K562 (cell line): ENCODE data around the gene TFF3. TPM values are rescaled to one million over a fixed set of nuclear protein-coding genes. Genes with fewer than 3 reads are reported as not detected.

Experiments used
- BCOR ChIP-seq: fragments of 450-650 bp; IDR thresholded peaks from 2 replicates; pipeline ENCODE4 v1.6.1; 2016
- CCAR2 ChIP-seq: fragments of 200-400 bp; formaldehyde crosslinking; IDR thresholded peaks from 2 replicates; pipeline ENCODE4 v1.6.1; 2017; ENCODE audit warnings: mild to moderate bottlenecking, low read depth, low read length
- CREM ChIP-seq: IDR thresholded peaks from 2 replicates; pipeline ENCODE4 v1.6.1; 2014; ENCODE audit warnings: antibody characterized with exemption, low read depth
- DNMT1 ChIP-seq: fragments of 450-650 bp; IDR thresholded peaks from 2 replicates; pipeline ENCODE4 v1.6.1; 2016; ENCODE audit warnings: antibody characterized with exemption, mild to moderate bottlenecking
- ETV5 ChIP-seq: sonication (generic); formaldehyde crosslinking; IDR thresholded peaks from 2 replicates; pipeline ENCODE4 v1.4.0; 2020; ENCODE audit warnings: low read depth, mild to moderate bottlenecking, missing genetic modification reagents
- FOXJ2 ChIP-seq: fragments of 200-800 bp; sonication (Bioruptor generic); IDR thresholded peaks from 2 replicates; pipeline ENCODE4 v1.6.1; 2016; ENCODE audit warnings: missing genetic modification characterization, missing compliant biosample characterization
- HDAC1 ChIP-seq, 2 experiments: fragments of 450-650 bp; IDR thresholded peaks; 2 replicates each; pipeline ENCODE4 v1.6.1; 2016 to 2017; ENCODE audit warnings: inconsistent platforms in 1 of 2, mild to moderate bottlenecking in 1 of 2, moderate library complexity in 1 of 2
- HNRNPK ChIP-seq: fragments of 200-400 bp; formaldehyde crosslinking; IDR thresholded peaks from one replicate; pipeline ENCODE4 v1.6.1; 2018; ENCODE audit warnings: mild to moderate bottlenecking, low read depth, low read length; ENCODE audit not compliant: poor library complexity, severe bottlenecking
- ILK ChIP-seq: fragments of 450-650 bp; IDR thresholded peaks from 2 replicates; pipeline ENCODE4 v1.6.1; 2016; ENCODE audit warnings: missing genetic modification characterization, low read depth, mild to moderate bottlenecking, missing compliant biosample characterization, moderate library complexity, borderline replicate concordance
- NCOA1 ChIP-seq: fragments of 450-650 bp; IDR thresholded peaks from 2 replicates; pipeline ENCODE4 v1.6.1; 2016; ENCODE audit warnings: low read depth
- NCOA4 ChIP-seq: fragments of 450-650 bp; IDR thresholded peaks from 2 replicates; pipeline ENCODE4 v1.6.1; 2018; ENCODE audit warnings: mild to moderate bottlenecking; ENCODE audit not compliant: partially characterized antibody
- NONO ChIP-seq, 2 experiments: fragments of 200-400 bp in 1 of 2; fragments of 450-650 bp in 1 of 2; formaldehyde crosslinking in 1 of 2; IDR thresholded peaks; 2 replicates each; pipeline ENCODE4 v1.6.1; 2017; ENCODE audit warnings: low read depth in 2 of 2, mild to moderate bottlenecking in 2 of 2, moderate library complexity in 2 of 2, low read length in 1 of 2
- PTBP1 ChIP-seq: fragments of 200-400 bp; formaldehyde crosslinking; IDR thresholded peaks from 2 replicates; pipeline ENCODE4 v1.6.1; 2017; ENCODE audit warnings: low read depth, low read length
- RAD21 ChIP-seq, 2 experiments: fragments of 250-450 bp in 1 of 2; fragments of 450-650 bp in 1 of 2; sonication (Bioruptor Pico) in 1 of 2; formaldehyde crosslinking in 1 of 2; IDR thresholded peaks in 1 of 2; conservative IDR thresholded peaks in 1 of 2; 2 replicates each; pipeline versions ENCODE4 v1.4.0 to v1.8.0; 2020 to 2022; ENCODE audit warnings: mild to moderate bottlenecking in 2 of 2, moderate library complexity in 1 of 2
- RBM17 ChIP-seq: fragments of 200-400 bp; formaldehyde crosslinking; IDR thresholded peaks from 2 replicates; pipeline ENCODE4 v1.6.1; 2017; ENCODE audit warnings: low read depth, mild to moderate bottlenecking, low read length, borderline replicate concordance
- TGIF2 ChIP-seq: sonication (generic); formaldehyde crosslinking; IDR thresholded peaks from 2 replicates; pipeline ENCODE4 v1.8.1; 2022; ENCODE audit warnings: mild to moderate bottlenecking, missing genetic modification reagents, moderate library complexity
- THAP7 ChIP-seq: fragments of 250-450 bp; sonication (Bioruptor Pico); IDR thresholded peaks from 2 replicates; pipeline ENCODE4 v1.5.0; 2021
- ZBTB17 ChIP-seq: fragments of 450-650 bp; formaldehyde crosslinking; IDR thresholded peaks from 2 replicates; pipeline ENCODE4 v1.4.0; 2020; ENCODE audit warnings: mild to moderate bottlenecking
- ZFP36 ChIP-seq: fragments of 150-350 bp; IDR thresholded peaks from 2 replicates; pipeline ENCODE4 v1.6.1; 2018; ENCODE audit warnings: low read length, low read depth; ENCODE audit not compliant: partially characterized antibody
- ZNF217 ChIP-seq: sonication (generic); formaldehyde crosslinking; IDR thresholded peaks from 2 replicates; pipeline ENCODE4 v1.8.0; 2022; ENCODE audit warnings: mild to moderate bottlenecking, missing genetic modification reagents
- ZNF431 ChIP-seq: sonication (generic); formaldehyde crosslinking; IDR thresholded peaks from 2 replicates; pipeline ENCODE4 v1.8.0; 2022; ENCODE audit warnings: mild to moderate bottlenecking, missing genetic modification reagents
- polyA plus RNA-seq, 8 experiments: library from polyadenylated mRNA; depleted of rRNA in 4 of 8; stranded (reverse) in 5 of 8; unstranded in 3 of 8; fragments of >200 nt; fragmentation: Nextera tagmentation in 2 of 8; fragmentation: Illumina TruSeq in 1 of 8; extraction: Ambion mirVana in 2 of 8; extraction: Trizol in 1 of 8; gene quantifications; 2 replicates each; pipeline versions ENCODE4 v1.2.1 to v1.2.3, GENCODE V29; 2011 to 2014; ENCODE audit warnings: inconsistent platforms in 1 of 8, missing spikeins in 1 of 8
- total RNA-seq, 7 experiments: library from RNA; depleted of rRNA in 6 of 7; stranded (reverse); fragments of >200 nt in 6 of 7; fragmentation: Illumina TruSeq in 2 of 7; extraction: Trizol in 2 of 7; gene quantifications; 2 replicates each; pipeline versions ENCODE4 v1.2.1 to v1.2.3, GENCODE V29; 2011 to 2021; ENCODE audit warnings: low replicate concordance in 1 of 7
- TF ChIP-seq, protein P1 (sequence below): sonication (generic); formaldehyde crosslinking; IDR thresholded peaks from 2 replicates; pipeline ENCODE4 v1.8.0; 2022; ENCODE audit warnings: missing genetic modification reagents, mild to moderate bottlenecking, borderline replicate concordance
- TF ChIP-seq, protein P2 (sequence below): fragments of 250-450 bp; sonication (Bioruptor Pico); IDR thresholded peaks from 2 replicates; pipeline ENCODE4 v1.5.0; 2021
- TF ChIP-seq, protein P3 (sequence below): IDR thresholded peaks from 2 replicates; pipeline ENCODE4 v1.6.1; 2011; ENCODE audit warnings: borderline replicate concordance, low read depth, mild to moderate bottlenecking, moderate library complexity, low read length; ENCODE audit not compliant: insufficient read depth, poor library complexity, severe bottlenecking

TFF3 gene
- total and polyA plus RNA-seq, 9 of the 15 experiments (the other 6 are each of a cell fraction or from before 2014, with no cell fraction given) = 0.78 TPM; not detected in 8

- TF ChIP-seq, protein P1, sequence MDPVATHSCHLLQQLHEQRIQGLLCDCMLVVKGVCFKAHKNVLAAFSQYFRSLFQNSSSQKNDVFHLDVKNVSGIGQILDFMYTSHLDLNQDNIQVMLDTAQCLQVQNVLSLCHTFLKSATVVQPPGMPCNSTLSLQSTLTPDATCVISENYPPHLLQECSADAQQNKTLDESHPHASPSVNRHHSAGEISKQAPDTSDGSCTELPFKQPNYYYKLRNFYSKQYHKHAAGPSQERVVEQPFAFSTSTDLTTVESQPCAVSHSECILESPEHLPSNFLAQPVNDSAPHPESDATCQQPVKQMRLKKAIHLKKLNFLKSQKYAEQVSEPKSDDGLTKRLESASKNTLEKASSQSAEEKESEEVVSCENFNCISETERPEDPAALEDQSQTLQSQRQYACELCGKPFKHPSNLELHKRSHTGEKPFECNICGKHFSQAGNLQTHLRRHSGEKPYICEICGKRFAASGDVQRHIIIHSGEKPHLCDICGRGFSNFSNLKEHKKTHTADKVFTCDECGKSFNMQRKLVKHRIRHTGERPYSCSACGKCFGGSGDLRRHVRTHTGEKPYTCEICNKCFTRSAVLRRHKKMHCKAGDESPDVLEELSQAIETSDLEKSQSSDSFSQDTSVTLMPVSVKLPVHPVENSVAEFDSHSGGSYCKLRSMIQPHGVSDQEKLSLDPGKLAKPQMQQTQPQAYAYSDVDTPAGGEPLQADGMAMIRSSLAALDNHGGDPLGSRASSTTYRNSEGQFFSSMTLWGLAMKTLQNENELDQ = no peak
- TF ChIP-seq ZFP36 (no peak), NCOA4 (no peak), DNMT1 (no peak), RAD21 (CRISPR knock-in tag; conservative IDR thresholded peaks at IDR 0.05 in 1 of 2, IDR thresholded peaks at IDR 0.05 in 1 of 2) (peak in 1 of 2 experiments; percentile 56; a peak in 2 of 4 replicates), THAP7 (no peak), FOXJ2 (tag) (no peak), BCOR (peak; percentile 74), CREM (no peak), NCOA1 (no peak), ETV5 (CRISPR knock-in tag) (no peak), ZNF431 (CRISPR knock-in tag) (no peak), RBM17 (no peak), ZNF217 (CRISPR knock-in tag) (no peak), HNRNPK (no peak), HDAC1 (IDR thresholded peaks at IDR 0.05) (no peak), PTBP1 (peak; percentile 95), ZBTB17 (CRISPR knock-in tag) (no peak), CCAR2 (no peak), ILK (tag) (no peak), TGIF2 (CRISPR knock-in tag) (no peak), NONO (IDR thresholded peaks at IDR 0.05; ENCODE audit: low read depth in 2 of 2, low read length in 1 of 2) (no peak)
- TF ChIP-seq, protein P2, sequence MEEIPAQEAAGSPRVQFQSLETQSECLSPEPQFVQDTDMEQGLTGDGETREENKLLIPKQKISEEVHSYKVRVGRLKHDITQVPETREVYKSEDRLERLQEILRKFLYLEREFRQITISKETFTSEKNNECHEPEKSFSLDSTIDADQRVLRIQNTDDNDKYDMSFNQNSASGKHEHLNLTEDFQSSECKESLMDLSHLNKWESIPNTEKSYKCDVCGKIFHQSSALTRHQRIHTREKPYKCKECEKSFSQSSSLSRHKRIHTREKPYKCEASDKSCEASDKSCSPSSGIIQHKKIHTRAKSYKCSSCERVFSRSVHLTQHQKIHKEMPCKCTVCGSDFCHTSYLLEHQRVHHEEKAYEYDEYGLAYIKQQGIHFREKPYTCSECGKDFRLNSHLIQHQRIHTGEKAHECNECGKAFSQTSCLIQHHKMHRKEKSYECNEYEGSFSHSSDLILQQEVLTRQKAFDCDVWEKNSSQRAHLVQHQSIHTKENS = no peak
- TF ChIP-seq, protein P3, sequence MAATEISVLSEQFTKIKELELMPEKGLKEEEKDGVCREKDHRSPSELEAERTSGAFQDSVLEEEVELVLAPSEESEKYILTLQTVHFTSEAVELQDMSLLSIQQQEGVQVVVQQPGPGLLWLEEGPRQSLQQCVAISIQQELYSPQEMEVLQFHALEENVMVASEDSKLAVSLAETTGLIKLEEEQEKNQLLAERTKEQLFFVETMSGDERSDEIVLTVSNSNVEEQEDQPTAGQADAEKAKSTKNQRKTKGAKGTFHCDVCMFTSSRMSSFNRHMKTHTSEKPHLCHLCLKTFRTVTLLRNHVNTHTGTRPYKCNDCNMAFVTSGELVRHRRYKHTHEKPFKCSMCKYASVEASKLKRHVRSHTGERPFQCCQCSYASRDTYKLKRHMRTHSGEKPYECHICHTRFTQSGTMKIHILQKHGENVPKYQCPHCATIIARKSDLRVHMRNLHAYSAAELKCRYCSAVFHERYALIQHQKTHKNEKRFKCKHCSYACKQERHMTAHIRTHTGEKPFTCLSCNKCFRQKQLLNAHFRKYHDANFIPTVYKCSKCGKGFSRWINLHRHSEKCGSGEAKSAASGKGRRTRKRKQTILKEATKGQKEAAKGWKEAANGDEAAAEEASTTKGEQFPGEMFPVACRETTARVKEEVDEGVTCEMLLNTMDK = no peak
Measured at GRCh38 chr21:42360317-42360716, 45.1 kb upstream of the TFF3 start (continued).
